Body of pancreas (tissue), 4 donors: ENCODE measurements around the gene RNU2-1. TPM values are rescaled to one million over a fixed set of nuclear protein-coding genes. Genes with fewer than 3 reads are reported as not detected.
A peak's percentile ranks its signal among the peaks of the same experiment; 100 is the strongest.

Source experiments
- ATAC-seq: fragments of 150-250 bp; one replicate; pipeline ENCODE4 v1.9.1; 2016
- DNase-seq, 4 donors: peaks; one replicate each; pipeline ENCODE4 v3.0.0-alpha.2; 2019
- H3K27ac ChIP-seq, 4 donors: fragments of 200-600 bp; sonication (generic); 1 replicate in 3 of 4; 2 replicates in 1 of 4; pipeline versions ENCODE4 v1.5.1 to v1.6.1; 2016 to 2019; ENCODE audit warnings: mild to moderate bottlenecking in 1 of 4, mixed read lengths in 1 of 4, moderate library complexity in 1 of 4
- H3K27me3 ChIP-seq, 2 donors: fragments of 200-600 bp; sonication (generic); one replicate each; pipeline ENCODE4 v1.6.0; 2016; ENCODE audit warnings: mild to moderate bottlenecking in 1 of 2
- H3K36me3 ChIP-seq, 2 donors: fragments of 200-600 bp; sonication (generic); replicated peaks in 1 of 2; 2 replicates each; pipeline ENCODE4 v1.5.1; 2016; ENCODE audit warnings: low read depth in 2 of 2; ENCODE audit not compliant: insufficient read depth in 1 of 2
- H3K4me1 ChIP-seq: fragments of 200-600 bp; sonication (generic); one replicate; pipeline ENCODE4 v1.6.0; 2016
- H3K4me3 ChIP-seq, 2 donors: fragments of 200-600 bp; sonication (generic); 1 replicate in 1 of 2; 2 replicates in 1 of 2; pipeline ENCODE4 v1.5.1; 2016 to 2019
- H3K9me3 ChIP-seq, 3 donors: fragments of 200-600 bp; sonication (generic); 1 replicate in 2 of 3; 2 replicates in 1 of 3; pipeline ENCODE4 v1.5.1; 2016
- CTCF ChIP-seq, 7 experiments: fragments of 450-650 bp in 4 of 7; fragments of 200-600 bp in 3 of 7; sonication (generic) in 3 of 7; IDR thresholded peaks; one replicate each; pipeline ENCODE4 v1.5.1; 2016 to 2019; ENCODE audit warnings: antibody characterized with exemption in 7 of 7
- POLR2A ChIP-seq, 3 donors: fragments of 450-650 bp; IDR thresholded peaks; one replicate each; pipeline ENCODE4 v1.6.1; 2016; ENCODE audit warnings: antibody characterized with exemption in 3 of 3, mild to moderate bottlenecking in 2 of 3
- WGBS, 2 donors: methylation state at CpG; one replicate each; pipeline ENCODE4 v1.1.5; 2017; 5-methylcytosine and 5-hydroxymethylcytosine counted together
- intact Hi-C: fragments of 100-400 bp; cut with DNase I; formaldehyde crosslinking; loops from one replicate; pipeline ENCODE4 v1.15.1; 2023
- total RNA-seq, 2 donors: library from RNA; depleted of rRNA; stranded (reverse); fragments of >200 nt; gene quantifications; one replicate each; pipeline ENCODE4 v1.1.0, GENCODE V29; 2016

The RNU2-1 gene
- total RNA-seq, 2 donors from 2014 or later = not detected

GRCh38 chr17:43216369-43216761, 17.4 kb downstream of the RNU2-1 start:
- intact Hi-C loops = no loop called here
- DNase-seq = no peak
- ATAC-seq = no peak
- Histone ChIP-seq H3K9me3 (no peaks in the 10 kb centered on the region), H3K27me3 (no peaks in the 10 kb centered on the region), H3K36me3 (no peaks in the 10 kb centered on the region), H3K4me3 (no peak overlapping the region), H3K27ac (peak overlapping the region in 3 of 4 donors; percentile 17 to 28 (median 24)), H3K4me1 (peaks cover 40% of the 10 kb centered on the region)
- 52 to 56% methylated on average over 4 of the region's 4 CpGs for WGBS, 2 donors
- TF ChIP-seq CTCF (IDR thresholded peaks at IDR 0.05) (no peak), POLR2A (IDR thresholded peaks at IDR 0.05) (no peak)

- no peak for TF ChIP-seq CTCF (IDR thresholded peaks at IDR 0.05)
- TF ChIP-seq POLR2A (IDR thresholded peaks at IDR 0.05) = no peak
- Histone ChIP-seq H3K36me3 (no peaks in the 10 kb centered on the region), H3K4me3 (no peak overlapping the region), H3K27ac (no peak overlapping the region), H3K27me3 (no peaks in the 10 kb centered on the region), H3K4me1 (peaks cover 47% of the 10 kb centered on the region), H3K9me3 (no peaks in the 10 kb centered on the region)
- intact Hi-C loops = no loop called here
- ATAC-seq (no peak), DNase-seq (no peak)
- WGBS, 2 donors = 90 to 95% methylated on average over 3 of the region's 3 CpGs
Observed at GRCh38 chr17:43215341-43215740, 18.4 kb downstream of the RNU2-1 start.

- no peak for DNase-seq
- TF ChIP-seq CTCF (IDR thresholded peaks at IDR 0.05) (no peak), POLR2A (IDR thresholded peaks at IDR 0.05) (no peak)
- Histone ChIP-seq H3K36me3 (peaks cover 0 to 2% of the 10 kb centered on the region in 2 donors), H3K4me3 (no peak overlapping the region), H3K9me3 (no peaks in the 10 kb centered on the region), H3K27ac (peak overlapping the region in 3 of 4 donors; percentile 83 to 92 (median 87)), H3K4me1 (peaks cover 47% of the 10 kb centered on the region), H3K27me3 (no peaks in the 10 kb centered on the region)
- 85 to 88% methylated on average over 2 of the region's 2 CpGs for WGBS, 2 donors
- intact Hi-C loops = no loop called here
- no peak for ATAC-seq
Observed at GRCh38 chr17:43213545-43213944, 20.2 kb downstream of the RNU2-1 start.

GRCh38 chr17:43212641-43213490, 20.9 kb downstream of the RNU2-1 start:
- no peaks in the 10 kb centered on the region for H3K27me3 ChIP-seq
- peaks cover 47% of the 10 kb centered on the region for H3K4me1 ChIP-seq
- H3K9me3 ChIP-seq = no peaks in the 10 kb centered on the region
- WGBS, 2 donors = 36% methylated on average over 6 to 7 of the region's 7 CpGs
- H3K36me3 ChIP-seq = peaks cover 0 to 2% of the 10 kb centered on the region in 2 donors
- intact Hi-C loops = no loop called here
- DNase-seq (peak; percentile 53 to 82 (median 78)), ATAC-seq (peak; percentile 23)
- H3K4me3 ChIP-seq = no peak overlapping the region
- H3K27ac ChIP-seq = peak overlapping the region; percentile 83 to 92 (median 85)
- TF ChIP-seq POLR2A (IDR thresholded peaks at IDR 0.05) (peak in 1 of 3 donors; percentile 32), CTCF (IDR thresholded peaks at IDR 0.05) (no peak)
